T-helper 2 cell treated with Interferon-gamma antibody and Interleukin-4, amounts not matched to agents 100 ng/mL and 5 ng/mL, for 36 hours (primary cell): Measurements from ENCODE around the gene AOPEP. TPM values are rescaled to one million over a fixed set of nuclear protein-coding genes. Genes with fewer than 3 reads are reported as not detected.
"Not testable (repeated sequence)": the region's sequence is repeated elsewhere in the genome, so short reads cannot be mapped to it uniquely, and the experiment has no call there.

ENCODE experiments used
- intact Hi-C: fragments of 100-400 bp; cut with micrococcal nuclease; formaldehyde crosslinking; loops from one replicate; pipeline ENCODE4 v1.15.1; 2023
- total RNA-seq: library from RNA; stranded (reverse); gene quantifications from 2 replicates; pipeline ENCODE4 v1.2.3, GENCODE V29; 2022

The AOPEP gene
- total RNA-seq, 1 donor from 2014 or later = 14.1 TPM

DNA sequence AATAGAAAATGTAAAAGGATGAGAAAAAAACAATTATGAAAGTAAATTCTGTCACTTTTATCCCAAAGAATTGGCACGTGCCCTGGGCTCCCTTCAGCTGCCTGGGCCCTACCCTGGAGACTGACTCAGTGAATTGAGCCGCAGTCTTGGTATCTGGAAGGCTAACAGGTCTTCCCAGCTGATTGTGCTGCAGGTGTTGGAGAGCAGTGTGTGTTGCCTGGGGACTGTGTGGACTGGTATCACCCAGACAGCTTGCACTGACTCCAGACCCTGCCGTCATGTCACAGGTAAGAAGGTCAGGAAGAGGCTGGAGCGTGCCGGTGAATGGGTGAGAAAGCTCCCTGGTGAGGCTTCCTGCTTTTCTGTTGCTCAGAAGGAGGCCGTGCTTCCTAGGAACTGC, 83.3 kb downstream of the AOPEP start:
- intact Hi-C loops = no loop called here

DNA sequence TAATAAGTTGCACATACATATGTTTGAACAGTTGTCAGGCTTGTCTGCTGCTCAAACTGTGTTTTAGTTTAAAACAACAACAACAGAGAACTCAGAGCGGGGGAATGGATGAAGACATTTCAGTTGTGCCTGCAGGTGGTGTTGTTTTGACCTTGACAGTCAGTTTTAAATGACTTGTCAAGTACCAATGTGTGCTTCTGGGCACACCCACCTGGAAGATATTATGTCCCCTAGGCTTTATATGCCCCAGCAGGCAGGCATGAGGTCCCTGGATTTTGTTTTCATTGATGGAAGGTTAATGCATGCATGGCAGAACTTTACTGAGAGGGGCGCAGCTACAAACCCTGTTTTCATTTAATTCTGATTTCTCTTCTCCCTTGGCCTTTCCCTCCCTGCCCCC, 84.6 kb downstream of the AOPEP start:
- intact Hi-C loops = no loop called here

DNA sequence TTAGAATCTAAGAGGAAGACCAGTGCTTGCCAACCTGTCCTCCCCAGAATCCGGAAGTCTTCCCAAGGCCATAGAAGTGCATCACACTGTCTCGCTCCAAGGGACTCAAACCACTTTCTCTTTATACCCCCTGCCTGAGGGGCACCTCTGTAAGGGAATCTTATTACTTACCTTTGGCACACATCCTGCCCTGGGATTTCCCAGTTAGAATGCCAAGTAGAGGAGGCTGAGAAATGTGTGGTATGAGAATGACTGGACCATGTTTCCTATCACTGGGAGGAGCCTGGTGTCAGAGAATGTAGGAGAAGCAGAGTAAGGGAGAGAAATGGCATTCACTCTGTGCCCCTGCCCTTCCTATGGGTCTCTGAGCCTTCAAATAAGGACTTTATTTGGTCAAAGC, 85.8 kb downstream of the AOPEP start:
- intact Hi-C loops = no loop called here

DNA sequence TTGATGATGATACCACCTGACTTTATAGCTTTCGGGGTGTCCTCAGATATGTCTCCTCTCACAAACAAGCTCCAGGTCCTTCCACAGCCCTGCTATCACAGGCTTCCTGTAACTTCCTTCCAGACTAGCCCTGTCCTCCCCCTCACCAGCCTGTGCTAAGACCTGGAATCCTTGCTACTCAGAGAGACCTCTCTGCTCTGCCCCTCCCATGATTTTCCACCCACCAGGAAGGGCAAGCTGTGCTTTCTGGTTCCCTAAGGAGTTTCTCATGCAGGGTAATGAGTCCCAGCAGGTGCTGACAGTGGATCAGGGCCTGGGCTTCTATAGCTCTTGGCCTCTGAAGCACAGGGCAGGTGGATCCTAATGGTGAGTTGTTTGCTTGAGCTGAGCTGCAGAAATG, 86.9 kb downstream of the AOPEP start:
- intact Hi-C loops = no loop called here

DNA sequence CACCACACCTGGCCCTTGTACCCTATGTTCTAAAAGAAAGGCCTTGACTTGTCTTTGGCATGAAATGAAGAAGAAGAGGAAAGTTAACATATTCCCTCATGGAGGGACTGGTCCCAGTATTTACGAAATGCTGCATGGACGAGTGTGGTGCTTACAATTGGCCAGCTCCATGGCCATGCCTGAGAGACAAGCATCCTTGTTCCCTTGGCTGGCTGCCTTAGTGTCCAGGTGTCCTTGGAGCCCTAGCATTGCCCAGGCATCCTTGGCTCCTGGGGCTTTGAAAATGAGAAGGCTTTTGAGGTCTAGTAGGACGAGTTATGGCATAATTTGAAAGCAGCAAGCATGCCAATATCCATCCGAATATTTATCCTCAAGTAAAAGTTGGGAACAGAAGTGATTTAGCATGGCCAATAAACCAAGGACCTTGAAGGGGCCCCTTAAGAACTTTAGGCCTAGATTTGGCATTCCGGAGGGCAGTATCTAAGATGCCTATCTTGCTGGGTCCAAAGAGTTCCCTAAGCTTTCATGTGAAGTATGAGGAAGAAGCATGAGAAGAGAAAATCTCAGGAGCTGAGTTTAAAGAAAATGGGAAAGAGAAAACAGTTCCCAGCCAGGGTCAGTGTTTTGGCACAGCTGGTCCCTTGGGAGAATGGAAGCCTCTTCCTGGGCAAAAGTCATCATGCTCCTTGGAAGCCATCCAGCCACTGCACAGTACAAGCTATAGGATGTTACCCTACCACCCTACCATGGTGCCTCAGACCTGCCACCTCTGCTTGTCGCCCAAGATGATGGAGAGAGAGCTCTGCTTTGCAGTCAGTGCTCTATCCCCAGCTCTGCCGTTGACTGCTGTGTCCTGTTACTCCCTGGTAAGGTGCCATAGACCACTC, 91.0 kb downstream of the AOPEP start:
- intact Hi-C loops = no loop called here

DNA sequence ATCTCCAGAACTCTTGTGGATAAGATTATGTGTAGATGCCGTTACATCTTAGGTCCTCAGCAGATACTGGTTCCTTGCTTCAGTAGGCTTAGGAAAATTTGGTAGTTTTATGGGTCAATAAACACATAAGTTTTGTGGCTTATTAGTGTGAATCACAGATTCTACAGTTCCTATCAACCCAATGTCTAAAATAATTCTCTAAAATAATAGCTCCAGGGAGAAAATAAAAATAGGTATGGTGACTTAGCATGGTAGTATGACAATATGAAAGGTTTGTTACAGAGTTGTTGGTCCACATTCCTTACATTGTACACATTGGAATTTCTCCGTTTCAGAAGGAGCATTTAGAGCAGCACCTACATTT, 91.7 kb downstream of the AOPEP start:
- intact Hi-C loops = no loop called here

DNA sequence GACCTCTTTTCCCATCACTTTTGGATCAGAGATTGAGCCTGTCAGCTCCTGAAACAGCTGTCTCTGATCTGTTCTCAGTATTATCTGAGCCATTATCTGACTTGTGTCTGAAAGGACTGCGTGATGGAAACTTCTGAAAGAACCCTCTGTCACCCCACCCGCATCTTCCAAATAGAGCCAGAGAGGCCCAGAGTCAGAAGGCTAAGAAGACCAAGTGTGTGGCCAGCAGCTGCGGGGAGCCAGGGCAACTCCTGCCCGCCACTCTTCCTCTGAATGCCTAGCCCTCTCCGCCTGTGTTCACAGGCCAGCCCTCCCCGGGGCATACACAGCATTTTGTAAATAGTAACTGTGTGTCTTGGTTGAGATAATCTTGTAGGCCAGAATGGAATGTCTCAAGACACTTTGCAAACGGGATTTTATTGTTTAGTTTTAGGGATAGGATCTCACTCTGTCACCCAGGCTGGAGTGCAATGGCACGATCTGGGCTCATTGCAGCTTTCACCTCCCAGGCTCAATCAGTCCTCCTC, 92.7 kb downstream of the AOPEP start:
- intact Hi-C loops = no loop called here

DNA sequence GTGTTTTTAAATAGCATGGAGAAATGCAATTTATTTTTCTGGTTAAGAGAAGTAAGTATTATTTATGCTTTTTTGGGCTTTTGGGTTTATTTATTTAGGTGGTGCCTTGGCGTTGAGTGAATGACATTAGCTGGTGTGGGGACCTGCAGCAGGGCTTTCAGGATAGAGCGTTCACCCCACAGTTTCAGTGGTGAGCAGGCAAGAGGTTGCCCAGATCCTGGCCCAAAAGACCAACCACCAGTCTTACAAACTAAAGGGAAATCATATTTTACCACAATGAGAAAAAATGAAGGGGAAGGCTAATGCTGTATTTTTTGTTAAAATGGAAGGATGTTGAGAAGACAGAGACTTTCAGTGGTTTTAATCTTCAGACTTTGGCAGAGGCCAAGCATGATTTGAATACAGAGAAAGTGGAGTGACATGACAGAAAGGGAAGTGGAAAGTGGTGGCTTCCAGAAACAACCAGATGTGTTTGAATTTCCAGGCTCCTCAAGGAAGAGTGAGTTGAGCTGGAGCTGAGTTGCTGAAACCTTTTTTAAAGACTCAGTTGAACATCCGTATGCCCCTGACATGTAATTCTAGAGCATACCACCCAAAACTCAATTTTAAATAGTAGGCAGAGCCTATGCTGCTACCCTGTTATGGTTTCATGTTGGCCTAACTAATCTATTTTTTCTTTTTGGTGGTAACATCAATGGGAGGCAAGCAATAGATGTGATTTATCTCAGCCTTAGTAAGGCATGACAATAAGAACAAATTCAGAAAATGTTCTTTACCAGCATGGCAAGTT, 94.8 kb downstream of the AOPEP start:
- intact Hi-C loops = no loop called here

DNA sequence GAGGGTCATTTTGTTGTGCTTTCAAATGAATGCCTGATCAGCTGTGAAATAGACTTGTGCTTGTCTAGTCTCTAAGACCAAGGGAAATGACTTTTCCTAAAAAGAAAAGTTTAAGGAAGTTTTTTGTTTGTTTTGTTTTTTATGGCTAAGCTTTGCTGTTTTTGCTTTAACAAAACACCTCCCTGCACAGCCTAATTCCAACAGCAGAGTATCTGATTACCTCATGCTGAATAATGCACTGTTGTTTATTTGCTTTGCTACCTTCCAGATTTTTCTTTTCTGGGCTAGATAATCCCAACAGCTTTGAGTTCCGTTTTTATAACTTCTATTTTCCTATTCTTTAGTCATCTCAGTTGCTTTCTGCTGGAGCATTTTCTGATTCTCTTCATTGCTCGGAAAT, 95.8 kb downstream of the AOPEP start:
- intact Hi-C loops = no loop called here

DNA sequence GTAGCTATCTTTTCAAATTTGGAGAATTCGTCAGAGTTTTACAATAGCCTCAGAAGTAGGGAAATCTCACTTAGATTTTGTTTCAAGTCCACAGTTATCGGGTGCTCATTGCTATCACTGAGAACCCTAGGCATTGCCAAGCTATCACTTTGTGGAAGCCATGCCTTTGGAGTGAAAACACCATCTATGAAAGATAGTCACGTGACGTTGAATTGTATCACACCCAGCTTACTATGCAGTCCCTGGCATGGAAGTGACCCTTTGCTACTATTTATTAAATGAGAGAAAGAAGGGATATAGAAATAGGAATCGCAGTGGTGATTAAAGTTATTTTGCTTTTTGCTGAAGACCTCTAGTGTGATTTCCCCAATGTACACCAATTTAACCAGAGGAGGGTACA, 97.2 kb downstream of the AOPEP start:
- intact Hi-C loops = no loop called here

DNA sequence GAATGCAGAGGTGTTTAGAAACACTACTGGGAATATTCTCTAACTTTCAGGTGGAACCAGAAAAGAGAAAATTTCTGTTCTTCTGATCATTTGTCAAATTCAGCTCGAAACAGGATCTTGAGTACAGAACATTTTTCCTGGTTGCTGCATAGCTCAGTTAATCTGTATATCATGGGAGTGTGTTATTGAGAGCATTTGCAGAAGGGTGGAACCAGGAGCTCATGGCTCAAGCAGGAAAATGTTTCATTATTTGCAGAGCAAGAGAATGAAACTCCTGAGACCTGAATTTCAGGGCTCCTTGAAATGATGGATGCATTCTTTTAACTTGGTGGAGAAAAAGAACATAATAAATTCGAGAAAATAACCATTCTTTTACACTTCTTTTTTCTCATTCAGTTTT, 97.9 kb downstream of the AOPEP start:
- intact Hi-C loops = no loop called here

DNA sequence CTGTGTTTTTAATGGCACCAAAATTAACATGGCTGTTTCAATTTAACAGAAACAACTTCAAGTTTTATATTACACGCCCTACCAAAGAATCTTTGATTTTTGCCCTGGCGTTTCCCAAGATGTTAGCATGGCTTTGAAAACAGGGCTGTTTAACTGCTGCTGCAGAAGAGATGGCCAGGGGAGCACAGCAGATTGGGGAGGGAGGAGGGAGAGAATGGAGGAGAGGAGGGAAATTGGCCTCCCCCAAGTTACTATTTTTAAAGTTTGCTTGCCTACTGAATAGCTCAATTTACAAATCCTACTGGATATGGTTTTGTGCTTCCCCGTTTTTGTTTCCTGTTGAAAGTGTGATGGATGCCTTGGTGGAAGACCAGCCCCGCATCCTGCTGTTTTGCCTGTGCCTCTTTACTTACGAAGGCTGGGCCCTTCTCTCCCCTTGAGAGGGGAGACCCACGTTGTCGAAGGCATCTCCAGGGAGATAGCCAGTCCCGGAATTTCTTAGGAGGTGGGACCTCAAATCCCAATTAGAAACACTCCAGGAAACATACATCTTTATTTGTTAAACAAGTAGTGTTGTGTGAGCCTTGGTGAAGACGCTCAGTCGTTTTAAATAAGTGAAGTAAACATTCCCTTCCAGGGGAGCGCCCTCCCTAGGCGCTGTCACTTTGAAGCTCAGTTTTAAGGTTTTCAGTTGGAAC, 98.6 kb downstream of the AOPEP start:
- intact Hi-C loops = no loop called here

DNA sequence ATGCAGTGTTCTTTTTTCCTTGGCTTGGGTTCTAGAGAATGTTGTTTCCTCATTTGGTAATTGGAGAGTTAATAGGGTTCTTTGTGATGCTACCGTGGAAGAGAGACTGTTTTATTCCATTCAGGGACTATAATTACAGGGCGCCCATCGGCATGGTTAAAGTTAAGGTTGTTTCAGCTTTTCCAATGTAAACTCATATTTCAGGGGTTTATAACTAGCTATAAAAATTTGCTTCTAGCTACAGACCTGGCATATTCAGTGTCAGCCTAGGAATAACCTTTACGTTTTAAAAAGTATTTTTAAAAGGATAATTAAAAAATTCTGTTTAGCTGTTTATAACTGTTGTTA, 99.1 kb downstream of the AOPEP start:
- intact Hi-C loops = no loop called here

DNA sequence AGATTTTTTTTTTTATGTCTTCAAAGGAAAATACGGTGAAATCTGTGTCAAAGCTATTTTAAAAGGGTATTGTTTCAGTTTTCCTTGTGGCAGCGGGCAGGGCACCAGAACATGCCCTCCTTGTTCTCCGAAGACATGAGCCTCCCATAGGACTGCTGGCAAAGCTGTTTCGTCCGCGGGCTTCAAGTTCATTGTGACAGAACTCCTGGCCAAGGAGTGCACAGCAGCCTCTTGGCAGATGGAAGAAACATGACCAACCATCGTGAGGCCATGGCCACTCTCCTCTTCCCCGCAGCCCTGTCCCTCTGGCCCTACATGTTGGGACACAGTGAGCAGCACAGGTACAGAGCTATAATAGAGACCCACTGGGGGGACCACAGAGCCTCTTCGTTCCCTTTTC, 99.5 kb downstream of the AOPEP start:
- intact Hi-C loops = no loop called here

DNA sequence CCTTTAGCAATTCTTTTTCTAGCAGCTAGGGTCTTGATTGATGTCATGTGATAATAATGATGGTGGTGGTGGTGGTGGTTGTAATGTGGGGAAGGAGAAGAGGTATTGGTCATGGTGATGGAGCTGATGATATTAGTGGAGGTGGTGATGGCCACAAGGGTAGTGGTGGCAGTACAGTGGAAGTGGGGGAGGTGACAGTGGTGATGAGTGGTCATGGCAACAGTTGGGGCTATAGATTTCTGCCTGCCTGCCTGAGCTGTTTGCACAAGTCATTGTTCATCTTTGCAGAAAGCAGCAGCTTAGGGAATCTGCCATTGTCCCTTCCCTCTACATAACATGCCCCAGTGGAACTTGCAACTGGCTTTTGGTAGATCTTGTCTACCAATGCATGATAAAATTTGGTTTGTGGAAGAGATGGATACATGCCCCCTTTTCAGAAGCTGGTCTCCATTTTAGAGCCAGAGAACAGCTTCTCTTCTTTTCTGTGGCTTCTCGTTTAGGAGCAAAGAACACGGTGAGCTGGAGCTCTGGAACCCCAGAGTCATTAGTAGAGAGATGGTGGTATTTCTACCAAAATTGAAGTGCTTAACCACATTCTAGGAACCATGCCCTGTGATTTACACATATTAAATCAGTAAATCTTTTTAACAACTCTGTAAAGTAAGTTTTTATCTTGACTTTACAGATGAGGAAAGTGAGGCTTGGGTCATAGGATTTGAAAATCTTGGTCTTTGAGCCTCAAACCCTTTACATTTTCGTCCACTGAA, 100.3 kb downstream of the AOPEP start:
- intact Hi-C loops = no loop called here

DNA sequence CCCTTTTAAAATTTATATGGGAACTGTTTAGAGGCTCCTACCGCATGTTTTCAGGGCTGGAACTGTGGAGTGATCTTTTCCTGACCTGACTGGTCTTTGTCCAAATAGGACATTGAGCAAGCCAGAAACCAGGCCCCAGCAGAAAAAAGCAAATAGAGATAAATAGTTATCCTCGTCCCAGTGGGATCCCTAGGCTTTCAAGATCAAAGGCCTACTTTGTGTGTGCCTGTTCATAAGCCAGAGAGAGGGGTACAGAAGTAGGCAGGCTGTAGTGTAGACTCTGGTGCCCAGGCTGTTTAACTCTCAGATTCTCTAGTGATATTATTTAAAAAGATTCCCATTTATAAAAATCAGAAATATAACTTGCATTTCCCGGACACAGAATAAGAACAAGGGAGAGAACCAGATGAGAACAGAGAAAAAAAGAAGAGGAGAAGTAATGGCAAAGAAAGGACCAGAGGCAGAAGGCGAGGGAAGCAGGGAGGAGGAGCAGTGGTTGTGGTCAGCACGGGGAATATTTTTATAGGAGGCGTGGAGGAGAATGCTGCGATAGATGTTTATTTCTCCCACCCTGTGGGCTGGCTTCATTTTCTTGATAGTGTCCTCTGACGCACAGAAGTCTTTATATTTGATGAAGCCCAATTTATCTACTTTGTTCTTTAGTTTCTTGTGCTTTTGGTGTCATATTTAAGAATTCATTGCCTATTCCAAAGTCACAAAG, 101.2 kb downstream of the AOPEP start:
- intact Hi-C loops = no loop called here

DNA sequence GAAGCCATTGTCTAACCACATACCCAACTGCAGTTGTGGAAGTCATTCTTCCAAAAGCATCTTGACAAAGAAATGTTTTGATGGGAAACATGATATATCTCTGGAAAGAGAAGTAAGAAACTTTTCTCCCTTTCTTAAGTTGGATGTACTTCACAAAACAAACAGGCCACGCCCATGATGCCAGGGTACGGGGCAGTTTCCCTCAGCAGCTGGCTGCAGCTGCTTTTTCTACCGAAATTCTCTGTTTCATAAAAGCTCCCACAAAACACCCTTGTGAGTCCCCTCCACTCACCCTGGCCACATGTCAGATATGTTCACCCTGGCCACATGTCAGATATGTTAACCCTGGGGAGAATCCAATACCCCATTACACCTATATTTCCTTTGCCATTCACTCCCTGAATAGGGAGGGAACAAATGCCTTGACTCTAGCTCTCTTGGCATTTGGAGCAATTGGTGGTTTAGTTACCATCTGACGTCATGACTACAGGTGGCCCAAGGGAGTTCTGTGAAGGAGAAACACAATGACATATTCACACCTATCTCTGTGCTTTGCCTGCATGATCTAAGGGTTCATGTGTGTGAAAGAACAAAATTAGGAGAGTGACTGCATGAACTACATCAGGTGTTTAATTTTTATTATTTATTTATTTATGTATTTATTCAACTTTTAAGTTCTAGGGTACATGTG, 103.0 kb downstream of the AOPEP start:
- intact Hi-C loops = no loop called here

DNA sequence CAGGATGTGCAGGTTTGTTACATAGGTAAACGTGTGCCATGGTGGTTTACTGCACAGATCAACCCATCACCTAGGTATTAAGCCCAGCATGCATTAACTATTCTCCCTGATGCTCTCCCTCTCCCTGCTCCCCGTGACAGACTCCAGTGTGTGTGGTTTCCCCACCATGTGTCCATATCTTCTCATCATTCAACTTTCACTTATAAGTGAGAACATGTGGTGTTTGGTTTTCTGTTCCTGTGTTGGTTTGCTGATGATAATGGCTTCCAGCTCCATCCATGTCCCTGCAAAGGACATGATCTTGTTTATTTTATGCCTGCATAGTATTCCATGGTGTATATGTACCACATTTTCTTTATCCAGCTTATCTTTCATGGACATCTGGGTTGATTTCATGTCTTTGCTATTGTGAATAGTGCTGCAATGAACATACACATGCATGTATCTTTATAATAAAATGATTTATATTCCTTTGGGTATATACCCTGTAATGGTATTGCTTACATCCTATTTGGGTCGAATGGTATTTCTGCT, 103.6 kb downstream of the AOPEP start:
- intact Hi-C loops = not testable (repeated sequence)

DNA sequence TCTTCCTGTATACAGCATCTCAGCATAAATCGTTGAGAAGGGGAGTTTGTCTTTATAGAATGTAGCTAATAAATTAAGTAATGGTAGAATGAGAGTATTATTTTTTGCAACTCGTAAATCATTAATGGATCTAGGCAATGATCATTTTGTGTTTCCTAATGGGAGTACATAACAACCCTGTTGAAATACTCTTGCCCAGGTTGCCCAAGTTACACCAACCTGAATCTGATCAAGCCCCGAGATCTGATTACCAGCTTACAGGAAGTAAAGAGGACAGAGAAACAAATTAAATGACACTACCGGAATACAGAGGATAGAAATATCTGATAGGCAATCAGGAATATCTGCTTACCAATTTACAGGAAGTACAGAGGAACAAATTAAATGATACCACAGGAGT, 107.3 kb downstream of the AOPEP start:
- intact Hi-C loops = no loop called here

DNA sequence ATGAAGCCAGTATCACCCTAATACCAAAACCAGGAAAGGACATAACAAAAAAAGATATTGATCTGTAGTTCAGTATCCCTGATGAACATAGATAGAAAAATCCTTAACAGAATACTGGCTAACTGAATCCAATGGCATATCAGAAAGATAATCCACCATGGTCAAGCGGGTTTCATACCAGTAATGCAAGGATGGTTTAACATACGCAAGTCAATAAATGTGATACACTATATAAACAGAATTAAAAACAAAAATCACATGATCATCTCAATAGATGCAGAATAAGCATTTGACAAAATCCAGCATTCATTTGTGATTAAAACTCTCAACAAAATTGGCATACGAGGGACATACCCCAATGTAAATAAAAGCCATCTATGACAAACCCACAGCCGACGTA, 110.9 kb downstream of the AOPEP start:
- intact Hi-C loops = no loop called here
